ENCODE results near the gene OTUD3. TPM values are rescaled to one million over a fixed set of nuclear protein-coding genes. Genes with fewer than 3 reads are reported as not detected.

Gene OTUD3
- total RNA-seq, 1 donor from 2014 or later: 19.9 TPM

- TF ChIP-seq CTCF (IDR thresholded peaks at IDR 0.05; ENCODE audit: unreplicated experiment): no peak
- peaks cover 2% of the 10 kb centered on the region for H3K9me3 Mint-ChIP-seq (ENCODE audit: low read depth)
- no peak for DNase-seq (ENCODE audit: low spot score, unreplicated experiment)
- peaks cover 5% of the 10 kb centered on the region for H3K27me3 Mint-ChIP-seq
- no peaks in the 10 kb centered on the region for H3K36me3 Mint-ChIP-seq (ENCODE audit: insufficient read depth)
- no peak overlapping the region for H3K4me3 Mint-ChIP-seq (ENCODE audit: low read depth)
- H3K4me1 Mint-ChIP-seq (ENCODE audit: low read depth): peaks cover 9% of the 10 kb centered on the region
- no peak overlapping the region for H3K27ac Mint-ChIP-seq
These were observed 39.1 kb downstream of the OTUD3 start for GRCh38 chr1:19921310-19921709.

GRCh38 chr1:19922015-19922688 lies 40.0 kb downstream of the OTUD3 start:
- H3K27me3 Mint-ChIP-seq: peaks cover 5% of the 10 kb centered on the region
- no peak overlapping the region for H3K27ac Mint-ChIP-seq
- no peak for DNase-seq (ENCODE audit: low spot score, unreplicated experiment)
- H3K36me3 Mint-ChIP-seq (ENCODE audit: insufficient read depth): no peaks in the 10 kb centered on the region
- H3K4me1 Mint-ChIP-seq (ENCODE audit: low read depth): peaks cover 18% of the 10 kb centered on the region
- no peak for TF ChIP-seq CTCF (IDR thresholded peaks at IDR 0.05; ENCODE audit: unreplicated experiment)
- no peak overlapping the region for H3K4me3 Mint-ChIP-seq (ENCODE audit: low read depth)
- H3K9me3 Mint-ChIP-seq (ENCODE audit: low read depth): peaks cover 6% of the 10 kb centered on the region

GRCh38 chr1:19923137-19923952 lies 41.1 kb downstream of the OTUD3 start, which contains the start of gene PLA2G2E:
Gene PLA2G2E (minus strand): TSS chr1:19923617. CDS start chr1:19923559, 58 bp downstream.
- Mint-ChIP-seq H3K9me3 (ENCODE audit: low read depth) (peaks cover 6% of the 10 kb centered on the region), H3K27me3 (peaks cover 5% of the 10 kb centered on the region), H3K27ac (no peak within 1 kb of the TSS), H3K4me3 (ENCODE audit: low read depth) (no peak within 1 kb of the TSS), H3K36me3 (ENCODE audit: insufficient read depth) (no peaks in the 10 kb centered on the region), H3K4me1 (ENCODE audit: low read depth) (peaks cover 23% of the 10 kb centered on the region)
- TF ChIP-seq CTCF (IDR thresholded peaks at IDR 0.05; ENCODE audit: unreplicated experiment): no peak
- DNase-seq (ENCODE audit: low spot score, unreplicated experiment): no peak

GRCh38 chr1:19923953-19924346 lies 41.8 kb downstream of the OTUD3 start:
- Mint-ChIP-seq H3K27ac (no peak overlapping the region), H3K4me3 (ENCODE audit: low read depth) (no peak overlapping the region), H3K9me3 (ENCODE audit: low read depth) (peaks cover 6% of the 10 kb centered on the region), H3K27me3 (peaks cover 5% of the 10 kb centered on the region), H3K36me3 (ENCODE audit: insufficient read depth) (no peaks in the 10 kb centered on the region), H3K4me1 (ENCODE audit: low read depth) (peaks cover 23% of the 10 kb centered on the region)
- DNase-seq (ENCODE audit: low spot score, unreplicated experiment): no peak
- TF ChIP-seq CTCF (IDR thresholded peaks at IDR 0.05; ENCODE audit: unreplicated experiment): no peak

GRCh38 chr1:19925342-19926070 lies 43.3 kb downstream of the OTUD3 start:
- Mint-ChIP-seq H3K4me3 (ENCODE audit: low read depth) (peak overlapping the region; percentile 19), H3K36me3 (ENCODE audit: insufficient read depth) (no peaks in the 10 kb centered on the region), H3K9me3 (ENCODE audit: low read depth) (peaks cover 16% of the 10 kb centered on the region), H3K4me1 (ENCODE audit: low read depth) (peaks cover 23% of the 10 kb centered on the region), H3K27ac (peak overlapping the region; percentile 86), H3K27me3 (peaks cover 5% of the 10 kb centered on the region)
- DNase-seq (ENCODE audit: low spot score, unreplicated experiment): no peak
- TF ChIP-seq CTCF (IDR thresholded peaks at IDR 0.05; ENCODE audit: unreplicated experiment): no peak

Data from progenitor cell of endocrine pancreas (in vitro differentiated cells).